Measurements from ENCODE around the gene MEIS2. TPM values are rescaled to one million over a fixed set of nuclear protein-coding genes. Genes with fewer than 3 reads are reported as not detected.

MEIS2 gene
- total and polyA plus RNA-seq, 2 experiments from 2014 or later, result 0.27 TPM; not detected in 1

DNA sequence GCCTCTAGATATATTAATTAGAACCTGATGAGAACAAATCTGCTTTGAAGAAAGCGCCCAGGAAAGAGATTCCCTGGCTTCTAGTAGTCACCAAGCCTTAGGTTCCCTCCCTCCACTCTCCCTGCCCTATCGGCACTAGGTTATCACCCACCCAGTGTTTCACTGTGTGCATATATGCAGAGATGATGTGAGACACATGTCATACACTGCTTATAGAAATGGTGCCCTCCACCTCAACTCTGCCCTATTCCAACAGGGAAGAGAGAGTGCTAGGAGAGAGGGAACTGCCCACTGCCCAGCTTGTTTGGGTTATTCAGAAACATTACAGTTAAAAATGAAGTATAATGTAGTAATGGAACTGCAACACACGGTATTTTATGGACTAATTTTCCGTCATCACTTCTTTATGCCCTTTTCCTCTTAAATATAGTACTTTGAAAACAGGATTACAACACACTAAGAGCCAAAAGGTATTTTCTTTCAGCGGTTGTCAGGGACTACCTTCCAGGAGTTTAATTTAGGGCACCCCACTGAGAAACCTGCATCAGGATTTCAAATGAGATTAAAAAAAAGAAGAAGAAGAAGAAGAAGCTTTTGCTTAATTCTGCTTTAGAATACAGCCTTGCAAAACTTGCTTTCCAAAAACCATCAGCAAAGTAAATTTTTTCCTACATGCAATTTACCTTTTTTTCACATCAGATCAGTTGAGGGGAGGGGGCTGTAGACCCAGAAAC, 55.3 kb downstream of the MEIS2 start (continued):
- TF ChIP-seq ZNF462 (CRISPR knock-in tag; IDR thresholded peaks at IDR 0.05), result no peak
- TF ChIP-seq POLR2AphosphoS5 (IDR thresholded peaks at IDR 0.05; ENCODE audit: low read depth), result no peak

DNA sequence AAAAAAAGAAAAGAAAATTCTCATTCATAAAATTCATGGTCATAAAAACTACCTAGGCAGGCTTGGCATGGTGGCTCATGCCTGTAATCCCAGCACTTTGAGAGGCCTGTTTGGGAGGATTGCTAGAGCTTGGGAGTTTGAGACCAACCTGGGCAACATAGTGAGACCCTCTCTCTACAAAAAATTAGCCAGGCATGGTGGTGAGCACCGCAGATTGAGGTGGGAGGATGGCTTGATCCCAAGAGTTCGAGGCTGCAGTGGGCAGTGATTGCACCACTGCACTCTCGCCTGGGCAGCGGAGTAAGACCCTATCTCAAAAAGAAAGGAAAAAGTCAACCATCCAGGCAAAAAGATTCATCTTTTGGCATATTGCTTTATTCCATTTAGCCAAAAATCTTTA, 58.5 kb downstream of the MEIS2 start:
- no peak for ATAC-seq
- Histone ChIP-seq H3F3A (replicated peaks; ENCODE audit: low read depth) (peaks cover 5% of the 10 kb centered on the region; the same call in 1 of the 2 replicates), H3K4me1 (ENCODE audit: insufficient read depth) (peaks cover 26% of the 10 kb centered on the region), H3K9me2 (ENCODE audit: insufficient read depth) (no peaks in the 10 kb centered on the region), H3K4me3 (no peak overlapping the region), H3K79me2 (replicated peaks; ENCODE audit: insufficient read depth) (no peaks in the 10 kb centered on the region), H3K27me3 (ENCODE audit: insufficient read depth) (no peaks in the 10 kb centered on the region), H3K4me2 (no peak overlapping the region), H4K20me1 (replicated peaks; ENCODE audit: insufficient read depth) (no peaks in the 10 kb centered on the region), H3K27ac (ENCODE audit: low read depth) (no peak overlapping the region), H3K36me3 (ENCODE audit: insufficient read depth) (no peaks in the 10 kb centered on the region), H2AFZ (no peak overlapping the region)
- DNase-seq (ENCODE audit: low spot score), result no peak
- no peak for TF ChIP-seq ZNF462 (CRISPR knock-in tag; IDR thresholded peaks at IDR 0.05)
- TF ChIP-seq EZH2phosphoT487 (IDR thresholded peaks at IDR 0.05; ENCODE audit: unreplicated experiment), result no peak
- TF ChIP-seq POLR2AphosphoS5 (IDR thresholded peaks at IDR 0.05; ENCODE audit: low read depth), result no peak
- TF ChIP-seq ZNF114 (CRISPR knock-in tag; IDR thresholded peaks at IDR 0.05), result no peak
- Mint-ChIP-seq H3K36me3 (ENCODE audit: low read depth) (no peaks in the 10 kb centered on the region), H3K27ac (no peak overlapping the region), H3K4me1 (peaks cover 36% of the 10 kb centered on the region), H3K27me3 (ENCODE audit: insufficient read depth, low read depth, poor library complexity) (peaks cover 7% of the 10 kb centered on the region), H3K4me3 (no peak overlapping the region), H3K9me3 (no peaks in the 10 kb centered on the region)
